ENCODE results near the gene PDZD7.

The PDZD7 gene

GRCh38 chr10:101022967-101023705 is 7.8 kb downstream of the PDZD7 start:
- TF ChIP-seq CTCF (IDR thresholded peaks at IDR 0.05; ENCODE audit: low read length) (no peak), EZH2 (optimal IDR thresholded peaks at IDR 0.05; ENCODE audit: low read depth, low read length) (no peak), EZH2phosphoT487 (IDR thresholded peaks at IDR 0.05; ENCODE audit: low read length) (no peak)
- no peak overlapping the region for H2AFZ ChIP-seq (ENCODE audit: low read length)
- no peak overlapping the region for H3K9ac ChIP-seq (ENCODE audit: low read length)
- H3K4me1 ChIP-seq (ENCODE audit: low read length), result no peaks in the 10 kb centered on the region
- H3F3A ChIP-seq (ENCODE audit: insufficient read depth, low read length), result no peaks in the 10 kb centered on the region
- H3K79me2 ChIP-seq (ENCODE audit: low read length), result no peaks in the 10 kb centered on the region
- no peak for DNase-seq
- no peaks in the 10 kb centered on the region for H3K9me3 ChIP-seq (replicated peaks; ENCODE audit: insufficient read depth, low read length)
- H3K36me3 ChIP-seq (replicated peaks; ENCODE audit: insufficient read depth, low read length), result no peaks in the 10 kb centered on the region
- peaks cover 24% of the 10 kb centered on the region for H3K27me3 ChIP-seq (replicated peaks; ENCODE audit: insufficient read depth, low read length)
- H3K4me2 ChIP-seq (ENCODE audit: low read depth, low read length), result no peak overlapping the region
- no peaks in the 10 kb centered on the region for H4K20me1 ChIP-seq (ENCODE audit: insufficient read depth, low read length)
- H3K4me3 ChIP-seq (ENCODE audit: low read length), result no peak overlapping the region
- H3K9me2 ChIP-seq (replicated peaks; ENCODE audit: insufficient read depth, low read length), result no peaks in the 10 kb centered on the region
- no peak overlapping the region for H3K27ac ChIP-seq (ENCODE audit: low read length)

- no peaks in the 10 kb centered on the region for H3K79me2 ChIP-seq (ENCODE audit: low read length)
- no peak overlapping the region for H3K9ac ChIP-seq (ENCODE audit: low read length)
- no peaks in the 10 kb centered on the region for H3K36me3 ChIP-seq (replicated peaks; ENCODE audit: insufficient read depth, low read length)
- no peaks in the 10 kb centered on the region for H3K4me1 ChIP-seq (ENCODE audit: low read length)
- DNase-seq, result no peak
- TF ChIP-seq EZH2phosphoT487 (IDR thresholded peaks at IDR 0.05; ENCODE audit: low read length) (no peak), CTCF (IDR thresholded peaks at IDR 0.05; ENCODE audit: low read length) (no peak), EZH2 (optimal IDR thresholded peaks at IDR 0.05; ENCODE audit: low read depth, low read length) (no peak)
- no peaks in the 10 kb centered on the region for H4K20me1 ChIP-seq (ENCODE audit: insufficient read depth, low read length)
- no peak overlapping the region for H3K4me2 ChIP-seq (ENCODE audit: low read depth, low read length)
- no peaks in the 10 kb centered on the region for H3K9me3 ChIP-seq (replicated peaks; ENCODE audit: insufficient read depth, low read length)
- no peak overlapping the region for H3K27ac ChIP-seq (ENCODE audit: low read length)
- H3F3A ChIP-seq (ENCODE audit: insufficient read depth, low read length), result no peaks in the 10 kb centered on the region
- H2AFZ ChIP-seq (ENCODE audit: low read length), result no peak overlapping the region
- H3K27me3 ChIP-seq (replicated peaks; ENCODE audit: insufficient read depth, low read length), result peaks cover 27% of the 10 kb centered on the region
- no peak overlapping the region for H3K4me3 ChIP-seq (ENCODE audit: low read length)
- no peaks in the 10 kb centered on the region for H3K9me2 ChIP-seq (replicated peaks; ENCODE audit: insufficient read depth, low read length)
Measured at GRCh38 chr10:101021692-101022251, 9.2 kb downstream of the PDZD7 start.

GRCh38 chr10:101021239-101021638 is 9.7 kb downstream of the PDZD7 start:
- H3K27ac ChIP-seq (ENCODE audit: low read length), result no peak overlapping the region
- no peaks in the 10 kb centered on the region for H3K79me2 ChIP-seq (ENCODE audit: low read length)
- no peaks in the 10 kb centered on the region for H3K4me1 ChIP-seq (ENCODE audit: low read length)
- no peaks in the 10 kb centered on the region for H3K9me3 ChIP-seq (replicated peaks; ENCODE audit: insufficient read depth, low read length)
- TF ChIP-seq EZH2 (optimal IDR thresholded peaks at IDR 0.05; ENCODE audit: low read depth, low read length) (no peak), EZH2phosphoT487 (IDR thresholded peaks at IDR 0.05; ENCODE audit: low read length) (no peak), CTCF (IDR thresholded peaks at IDR 0.05; ENCODE audit: low read length) (no peak)
- no peaks in the 10 kb centered on the region for H4K20me1 ChIP-seq (ENCODE audit: insufficient read depth, low read length)
- no peak overlapping the region for H3K4me2 ChIP-seq (ENCODE audit: low read depth, low read length)
- H3K27me3 ChIP-seq (replicated peaks; ENCODE audit: insufficient read depth, low read length), result peaks cover 33% of the 10 kb centered on the region
- H3K36me3 ChIP-seq (replicated peaks; ENCODE audit: insufficient read depth, low read length), result no peaks in the 10 kb centered on the region
- H3K9ac ChIP-seq (ENCODE audit: low read length), result no peak overlapping the region
- no peaks in the 10 kb centered on the region for H3F3A ChIP-seq (ENCODE audit: insufficient read depth, low read length)
- H2AFZ ChIP-seq (ENCODE audit: low read length), result no peak overlapping the region
- no peak overlapping the region for H3K4me3 ChIP-seq (ENCODE audit: low read length)
- no peaks in the 10 kb centered on the region for H3K9me2 ChIP-seq (replicated peaks; ENCODE audit: insufficient read depth, low read length)
- no peak for DNase-seq
